Measurements from ENCODE around the gene ALS2.

DNA sequence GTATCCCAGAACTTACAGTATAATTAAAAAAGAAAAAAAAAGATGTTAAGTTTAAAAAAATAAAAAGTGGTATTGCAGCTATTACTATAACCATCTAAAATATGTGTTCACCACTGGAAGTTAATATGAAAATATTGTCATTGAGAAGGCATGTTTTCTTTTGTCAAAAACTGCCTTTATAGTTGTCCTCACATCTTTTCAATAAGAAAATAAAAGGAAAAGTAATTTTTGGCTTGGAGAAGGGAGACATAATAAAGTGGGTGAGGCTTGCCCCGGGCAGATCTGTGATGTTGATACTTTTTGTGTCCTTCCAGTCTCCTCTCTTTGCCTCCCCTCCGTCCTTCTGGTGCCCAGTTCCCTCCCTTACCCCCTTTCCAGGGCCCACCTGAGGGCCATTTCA is 107.2 kb downstream of the ALS2 start:
- TF ChIP-seq, protein P1, sequence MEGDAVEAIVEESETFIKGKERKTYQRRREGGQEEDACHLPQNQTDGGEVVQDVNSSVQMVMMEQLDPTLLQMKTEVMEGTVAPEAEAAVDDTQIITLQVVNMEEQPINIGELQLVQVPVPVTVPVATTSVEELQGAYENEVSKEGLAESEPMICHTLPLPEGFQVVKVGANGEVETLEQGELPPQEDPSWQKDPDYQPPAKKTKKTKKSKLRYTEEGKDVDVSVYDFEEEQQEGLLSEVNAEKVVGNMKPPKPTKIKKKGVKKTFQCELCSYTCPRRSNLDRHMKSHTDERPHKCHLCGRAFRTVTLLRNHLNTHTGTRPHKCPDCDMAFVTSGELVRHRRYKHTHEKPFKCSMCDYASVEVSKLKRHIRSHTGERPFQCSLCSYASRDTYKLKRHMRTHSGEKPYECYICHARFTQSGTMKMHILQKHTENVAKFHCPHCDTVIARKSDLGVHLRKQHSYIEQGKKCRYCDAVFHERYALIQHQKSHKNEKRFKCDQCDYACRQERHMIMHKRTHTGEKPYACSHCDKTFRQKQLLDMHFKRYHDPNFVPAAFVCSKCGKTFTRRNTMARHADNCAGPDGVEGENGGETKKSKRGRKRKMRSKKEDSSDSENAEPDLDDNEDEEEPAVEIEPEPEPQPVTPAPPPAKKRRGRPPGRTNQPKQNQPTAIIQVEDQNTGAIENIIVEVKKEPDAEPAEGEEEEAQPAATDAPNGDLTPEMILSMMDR (IDR thresholded peaks at IDR 0.05), result no peak
- no peak for TF ChIP-seq POLR2A (IDR thresholded peaks at IDR 0.05)
